Activated naive CD8-positive, alpha-beta T cell treated with anti-CD3 and anti-CD28 coated beads, Interleukin-2, amount 50 U/mL, for 24 hours (primary cell): ENCODE data around the gene RNF32.

Experiments used
- ATAC-seq: fragments of 150-1000 bp; cut with Tn5 transposase; one replicate; pipeline ENCODE4 v1.10.0; 2021
- DNase-seq: peaks from one replicate; pipeline ENCODE4 v3.0.0; 2021
- H3K27ac Mint-ChIP-seq: one replicate; pipeline ENCODE4 v1.8.0; 2021; ENCODE audit warnings: mild to moderate bottlenecking, mixed read lengths
- H3K27me3 Mint-ChIP-seq: one replicate; pipeline ENCODE4 v1.8.0; 2021; ENCODE audit warnings: mixed read lengths
- H3K36me3 Mint-ChIP-seq: one replicate; pipeline ENCODE4 v1.8.0; 2021; ENCODE audit warnings: low read depth, mixed read lengths
- H3K4me1 Mint-ChIP-seq: one replicate; pipeline ENCODE4 v1.8.0; 2021; ENCODE audit warnings: mixed read lengths
- H3K4me3 Mint-ChIP-seq: one replicate; pipeline ENCODE4 v1.8.0; 2021; ENCODE audit warnings: mild to moderate bottlenecking, moderate library complexity, mixed read lengths
- H3K9me3 Mint-ChIP-seq: one replicate; pipeline ENCODE4 v1.8.0; 2021; ENCODE audit warnings: mixed read lengths

RNF32 gene

DNA sequence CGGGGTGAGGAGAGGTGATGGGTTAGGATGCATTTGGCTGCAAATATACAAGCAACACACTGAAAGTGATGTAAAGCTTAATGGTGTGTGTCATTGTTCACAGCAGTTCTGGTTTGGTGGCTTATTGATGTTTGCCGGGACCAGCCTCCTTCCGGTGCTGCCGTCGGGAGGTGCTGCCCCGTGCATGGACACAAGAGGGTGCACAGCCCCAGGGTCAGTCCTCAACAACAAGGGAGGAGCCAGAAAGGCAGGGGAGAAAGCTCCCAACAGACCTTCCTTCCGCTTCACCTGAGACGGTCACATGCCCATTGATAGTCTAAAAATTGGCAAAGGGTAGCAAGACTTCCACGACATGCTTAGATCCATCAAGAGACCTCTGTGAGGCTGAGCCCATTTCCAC lies 9.5 kb downstream of the RNF32 start:
- peaks cover 8% of the 10 kb centered on the region for H3K9me3 Mint-ChIP-seq
- H3K4me3 Mint-ChIP-seq = no peak overlapping the region
- peaks cover under 1% of the 10 kb centered on the region for H3K4me1 Mint-ChIP-seq
- H3K36me3 Mint-ChIP-seq = no peaks in the 10 kb centered on the region
- DNase-seq (no peak), ATAC-seq (peak; percentile 36)
- peaks cover 58% of the 10 kb centered on the region for H3K27me3 Mint-ChIP-seq
- no peak overlapping the region for H3K27ac Mint-ChIP-seq

DNA sequence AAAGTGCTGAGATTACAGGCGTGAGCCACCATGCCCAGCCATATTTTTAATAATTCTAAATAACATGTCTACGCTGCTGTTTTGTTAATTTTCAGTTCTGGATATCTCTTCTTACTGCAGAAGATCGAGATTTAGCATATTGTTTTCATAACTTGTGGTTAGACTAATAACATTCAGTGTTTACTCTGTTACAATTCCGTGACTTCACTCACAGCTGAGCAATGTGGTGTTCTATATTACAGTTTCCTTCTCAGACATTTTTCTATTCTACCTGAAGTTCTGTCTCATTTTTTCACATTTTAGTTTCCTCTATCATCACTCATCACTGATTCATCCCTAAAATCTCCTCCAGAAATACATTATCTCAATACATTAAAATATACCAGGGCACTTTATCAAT lies 10.9 kb downstream of the RNF32 start:
- Mint-ChIP-seq H3K27me3 (peaks cover 50% of the 10 kb centered on the region), H3K4me3 (no peak overlapping the region), H3K9me3 (peaks cover 8% of the 10 kb centered on the region), H3K27ac (no peak overlapping the region), H3K36me3 (no peaks in the 10 kb centered on the region), H3K4me1 (peaks cover 6% of the 10 kb centered on the region)
- DNase-seq (no peak), ATAC-seq (no peak)

DNA sequence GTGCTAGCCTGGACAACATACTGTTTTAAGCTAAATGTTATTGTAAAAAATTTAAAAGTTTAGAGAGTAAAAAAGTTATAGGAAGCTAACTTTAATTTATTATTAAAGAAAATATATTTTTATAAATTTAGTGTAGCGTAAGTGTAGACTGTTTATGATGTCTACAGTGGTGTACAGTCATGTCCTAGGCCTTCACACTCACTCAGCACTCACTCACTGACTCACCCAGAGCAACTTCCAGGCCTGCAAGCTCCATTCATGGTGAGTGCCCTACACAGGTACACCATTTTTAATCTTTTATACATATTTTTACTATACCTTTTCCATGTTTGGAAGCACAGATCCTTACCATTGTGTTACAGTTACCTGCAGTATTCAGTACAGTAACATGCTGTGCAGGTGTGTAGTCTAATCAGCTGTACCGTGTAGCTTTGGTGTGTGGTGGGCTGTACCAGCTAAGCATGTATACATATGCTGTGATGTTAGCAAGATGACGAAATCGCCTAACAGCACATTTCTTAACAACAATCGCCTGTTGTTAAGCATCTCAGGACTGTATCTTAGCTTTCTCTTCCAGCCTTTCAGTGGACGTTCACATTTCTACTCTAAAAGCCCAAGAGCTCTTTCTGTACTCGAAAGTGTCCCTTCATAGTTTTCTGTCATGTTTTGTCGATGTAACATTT lies 12.5 kb downstream of the RNF32 start:
- H3K4me1 Mint-ChIP-seq = peaks cover 6% of the 10 kb centered on the region
- DNase-seq = no peak
- H3K27me3 Mint-ChIP-seq = peaks cover 40% of the 10 kb centered on the region
- H3K4me3 Mint-ChIP-seq = no peak overlapping the region
- H3K9me3 Mint-ChIP-seq = peaks cover under 1% of the 10 kb centered on the region
- ATAC-seq = no peak
- no peaks in the 10 kb centered on the region for H3K36me3 Mint-ChIP-seq
- no peak overlapping the region for H3K27ac Mint-ChIP-seq

DNA sequence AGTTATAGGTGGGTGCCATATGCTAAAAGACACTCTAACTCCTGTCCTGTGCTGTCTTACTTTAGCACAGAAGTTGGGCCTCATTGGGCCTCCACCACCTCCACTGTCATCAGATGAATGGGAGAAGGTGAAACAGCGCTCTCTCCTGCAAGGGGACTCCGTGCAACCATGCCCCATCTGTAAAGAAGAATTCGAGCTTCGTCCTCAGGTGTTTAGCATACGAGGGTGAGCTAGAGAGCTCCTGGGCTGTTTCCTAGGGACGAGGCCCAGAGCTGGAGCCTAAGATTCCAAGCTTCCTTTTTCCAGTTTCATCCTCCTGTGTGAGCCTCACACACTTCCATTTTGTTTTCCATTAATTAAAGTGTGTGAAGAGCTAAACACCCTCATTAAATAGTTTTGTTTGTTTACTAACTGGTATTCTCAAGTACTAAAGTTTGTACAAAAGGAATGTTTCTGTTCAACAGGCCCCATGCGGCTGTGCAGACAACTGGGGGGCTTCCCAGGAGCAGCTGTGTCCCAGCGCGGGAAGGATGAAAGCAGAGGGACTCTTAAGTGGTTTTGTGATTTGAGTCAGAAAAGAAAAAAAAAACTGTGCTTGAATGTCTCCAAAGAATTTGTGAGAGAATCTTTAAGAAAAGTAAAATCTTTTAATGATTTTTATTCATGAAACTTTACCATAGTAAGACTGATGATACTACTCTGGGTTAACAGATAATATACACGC lies 14.1 kb downstream of the RNF32 start:
- H3K27me3 Mint-ChIP-seq = peaks cover 23% of the 10 kb centered on the region

DNA sequence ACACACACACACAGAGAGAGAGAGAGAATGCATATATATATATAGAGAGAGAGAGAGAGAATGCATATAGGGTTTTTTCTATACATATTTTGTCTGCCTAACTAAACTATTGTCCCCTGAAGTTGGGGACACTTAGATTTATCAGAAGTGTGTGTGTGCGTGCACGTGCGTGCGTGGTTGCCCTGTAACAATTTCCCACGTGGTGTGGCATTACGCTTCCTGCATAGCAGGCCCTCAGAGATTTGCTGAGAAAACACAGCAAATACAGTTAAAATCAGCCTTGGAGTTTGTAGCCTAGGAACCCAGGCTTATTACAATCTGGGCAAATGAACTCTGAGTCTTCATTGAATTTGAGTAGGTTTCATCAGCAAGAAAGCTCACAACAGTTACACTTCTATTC lies 14.7 kb downstream of the RNF32 start:
- Mint-ChIP-seq H3K27me3 (peaks cover 19% of the 10 kb centered on the region), H3K27ac (no peak overlapping the region), H3K4me1 (peaks cover 6% of the 10 kb centered on the region), H3K9me3 (no peaks in the 10 kb centered on the region), H3K4me3 (no peak overlapping the region), H3K36me3 (no peaks in the 10 kb centered on the region)
- DNase-seq (no peak), ATAC-seq (no peak)

More for the DNA sequence above, 14.1 kb downstream of the RNF32 start:
- ATAC-seq (no peak), DNase-seq (no peak)
- H3K4me1 Mint-ChIP-seq = peaks cover 6% of the 10 kb centered on the region
- H3K27ac Mint-ChIP-seq = no peak overlapping the region
- no peaks in the 10 kb centered on the region for H3K36me3 Mint-ChIP-seq
- H3K4me3 Mint-ChIP-seq = no peak overlapping the region
- no peaks in the 10 kb centered on the region for H3K9me3 Mint-ChIP-seq

DNA sequence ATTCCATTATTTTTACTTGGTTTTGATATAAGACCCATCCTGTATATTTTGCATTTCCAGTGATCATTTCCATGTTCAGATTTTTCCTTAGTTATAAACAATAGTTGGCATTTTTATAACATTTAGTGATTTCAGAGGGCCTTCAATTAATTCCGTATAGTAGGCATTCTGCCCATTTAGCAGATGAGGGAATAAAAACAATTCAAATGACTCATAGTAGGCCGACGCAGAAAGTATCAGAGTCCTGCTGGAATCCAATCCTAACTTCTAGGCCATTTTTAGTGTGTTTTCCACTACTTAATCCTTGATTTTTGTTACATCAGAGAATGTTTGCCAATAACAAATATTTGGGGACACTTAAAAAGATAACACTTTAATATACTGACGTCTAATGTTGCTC lies 15.4 kb downstream of the RNF32 start:
- no peak for DNase-seq
- no peaks in the 10 kb centered on the region for H3K36me3 Mint-ChIP-seq
- no peak overlapping the region for H3K4me3 Mint-ChIP-seq
- H3K9me3 Mint-ChIP-seq = no peaks in the 10 kb centered on the region
- no peak overlapping the region for H3K27ac Mint-ChIP-seq
- peaks cover 6% of the 10 kb centered on the region for H3K4me1 Mint-ChIP-seq
- H3K27me3 Mint-ChIP-seq = peaks cover 14% of the 10 kb centered on the region
- no peak for ATAC-seq

DNA sequence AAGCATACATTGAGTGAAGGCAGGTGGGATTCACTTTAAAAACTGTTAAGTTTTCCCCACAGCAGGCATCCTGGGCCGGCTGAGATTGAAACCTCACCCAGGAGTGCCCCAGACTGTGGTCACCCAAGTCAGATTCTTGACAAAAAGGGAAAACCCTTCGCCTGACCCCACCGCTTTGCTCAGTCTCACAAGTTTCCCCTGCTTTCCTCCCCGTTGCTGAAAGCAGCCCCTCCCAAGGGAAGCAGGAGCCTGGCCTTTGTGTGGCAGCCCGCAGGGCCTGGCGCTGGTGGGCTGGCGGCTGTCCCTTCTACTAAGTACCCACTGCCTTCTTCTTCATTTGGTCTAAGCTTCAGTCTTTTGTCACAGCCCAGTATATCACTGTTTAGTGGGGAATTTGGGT lies 16.0 kb downstream of the RNF32 start:
- Mint-ChIP-seq H3K4me3 (no peak overlapping the region), H3K9me3 (no peaks in the 10 kb centered on the region), H3K27ac (no peak overlapping the region), H3K36me3 (no peaks in the 10 kb centered on the region), H3K4me1 (peaks cover 6% of the 10 kb centered on the region), H3K27me3 (peaks cover 11% of the 10 kb centered on the region)
- ATAC-seq = no peak
- no peak for DNase-seq

DNA sequence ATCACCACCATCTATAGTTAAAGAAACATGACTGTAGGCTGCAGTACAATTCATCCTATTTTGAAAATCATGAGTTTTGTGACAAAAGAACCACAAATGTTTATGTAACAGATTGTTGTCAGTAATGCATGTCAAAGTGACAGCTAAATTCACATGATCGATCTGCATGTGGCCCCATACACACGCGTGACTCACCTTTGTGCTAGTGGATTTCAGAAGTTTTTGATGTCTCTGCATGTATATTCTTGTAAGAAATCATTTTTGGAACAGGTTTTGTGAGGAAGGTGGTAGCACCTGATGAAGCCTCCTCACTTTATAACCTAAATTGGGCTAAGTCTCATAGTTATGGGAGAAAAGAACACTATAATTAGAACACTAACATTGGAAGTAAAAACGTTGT lies 17.1 kb downstream of the RNF32 start:
- Mint-ChIP-seq H3K27ac (no peak overlapping the region), H3K36me3 (no peaks in the 10 kb centered on the region), H3K4me1 (peaks cover 6% of the 10 kb centered on the region), H3K9me3 (no peaks in the 10 kb centered on the region), H3K27me3 (peaks cover 4% of the 10 kb centered on the region), H3K4me3 (no peak overlapping the region)
- ATAC-seq = no peak
- no peak for DNase-seq

DNA sequence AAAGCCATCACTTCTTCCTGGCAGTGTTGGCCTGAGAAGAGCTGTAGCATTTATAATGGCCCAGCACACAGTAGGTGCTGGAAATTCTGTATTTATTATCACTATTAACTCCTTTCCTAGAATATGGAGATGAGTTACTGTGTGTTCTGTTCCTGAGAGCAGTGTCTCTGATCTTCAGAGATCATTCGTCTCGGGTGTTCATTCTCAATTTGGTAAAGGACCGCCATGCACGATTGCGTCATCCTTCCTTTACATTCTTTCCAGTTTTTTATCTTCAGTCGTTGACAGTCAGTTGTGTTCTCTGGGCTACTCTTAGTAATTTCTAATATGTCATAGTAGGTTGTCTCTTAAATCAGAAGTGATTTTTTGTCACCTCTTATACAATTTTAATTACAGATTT lies 18.6 kb downstream of the RNF32 start:
- DNase-seq (no peak), ATAC-seq (no peak)
- Mint-ChIP-seq H3K4me1 (peaks cover 6% of the 10 kb centered on the region), H3K36me3 (no peaks in the 10 kb centered on the region), H3K4me3 (no peak overlapping the region), H3K27ac (no peak overlapping the region), H3K27me3 (peaks cover 4% of the 10 kb centered on the region), H3K9me3 (no peaks in the 10 kb centered on the region)

DNA sequence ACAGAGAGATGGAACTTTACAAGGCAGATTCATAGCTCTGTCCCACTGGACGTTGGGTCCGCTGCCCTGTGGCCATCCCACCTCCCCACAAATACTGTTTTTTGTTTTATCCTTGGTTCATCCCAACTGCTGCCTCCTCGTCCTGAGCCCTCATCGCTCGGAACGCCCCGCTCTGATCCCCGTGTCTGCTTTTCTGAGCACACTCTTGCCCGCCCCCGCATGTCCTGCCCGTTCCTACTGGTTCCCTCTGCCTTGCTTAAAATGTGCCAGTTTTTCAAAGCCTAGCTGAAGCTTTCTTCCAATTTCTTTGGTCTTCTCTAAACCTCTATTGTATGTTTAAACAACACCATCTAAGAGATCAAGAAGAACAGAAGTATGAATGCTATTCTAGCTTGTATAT lies 19.4 kb downstream of the RNF32 start:
- Mint-ChIP-seq H3K4me3 (no peak overlapping the region), H3K27ac (no peak overlapping the region), H3K36me3 (no peaks in the 10 kb centered on the region), H3K4me1 (peaks cover 6% of the 10 kb centered on the region), H3K27me3 (peaks cover 4% of the 10 kb centered on the region), H3K9me3 (no peaks in the 10 kb centered on the region)
- no peak for DNase-seq
- ATAC-seq = no peak

DNA sequence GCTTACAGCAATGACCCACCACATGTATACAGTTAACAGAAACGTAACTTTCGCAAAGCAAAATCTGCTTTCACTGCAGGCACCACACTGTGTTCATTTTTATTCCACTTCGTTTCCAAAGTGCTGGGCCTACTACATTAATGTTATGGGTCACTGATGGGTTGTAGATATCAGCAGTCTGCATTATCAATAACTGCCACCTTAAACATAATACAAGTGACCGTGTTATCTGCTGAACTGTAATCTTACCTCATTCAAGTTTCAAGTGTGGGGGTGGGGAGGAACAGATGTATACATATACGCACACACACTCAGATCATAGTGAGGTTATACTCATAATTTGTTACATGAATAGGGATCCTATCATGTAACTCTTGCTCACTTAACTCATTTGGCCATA lies 21.1 kb downstream of the RNF32 start:
- Mint-ChIP-seq H3K36me3 (no peaks in the 10 kb centered on the region), H3K27me3 (peaks cover 2% of the 10 kb centered on the region), H3K9me3 (no peaks in the 10 kb centered on the region), H3K4me3 (no peak overlapping the region), H3K4me1 (peaks cover 2% of the 10 kb centered on the region), H3K27ac (no peak overlapping the region)
- ATAC-seq (no peak), DNase-seq (no peak)

DNA sequence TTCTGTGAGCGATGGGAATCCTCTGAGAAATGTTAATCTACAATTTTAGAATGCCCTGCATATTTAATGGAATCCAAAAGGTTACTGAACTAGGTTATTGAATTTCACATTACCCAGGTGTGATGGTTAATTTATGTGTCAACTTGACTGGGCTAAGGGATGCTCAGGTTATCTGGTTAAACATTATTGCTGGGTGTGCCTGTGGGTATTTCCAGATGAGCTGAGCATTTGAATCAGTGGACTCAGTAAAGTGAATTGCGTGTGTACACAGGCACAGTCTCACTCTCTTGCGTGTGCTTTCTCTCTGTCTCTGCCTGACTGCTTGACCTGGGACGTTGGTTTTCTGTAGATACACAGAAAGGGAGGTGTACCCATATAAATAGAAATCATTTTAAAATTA lies 21.7 kb downstream of the RNF32 start:
- Mint-ChIP-seq H3K4me1 (peaks cover 3% of the 10 kb centered on the region), H3K27ac (no peak overlapping the region), H3K36me3 (no peaks in the 10 kb centered on the region), H3K4me3 (no peak overlapping the region), H3K27me3 (peaks cover 2% of the 10 kb centered on the region), H3K9me3 (no peaks in the 10 kb centered on the region)
- ATAC-seq = no peak
- no peak for DNase-seq

DNA sequence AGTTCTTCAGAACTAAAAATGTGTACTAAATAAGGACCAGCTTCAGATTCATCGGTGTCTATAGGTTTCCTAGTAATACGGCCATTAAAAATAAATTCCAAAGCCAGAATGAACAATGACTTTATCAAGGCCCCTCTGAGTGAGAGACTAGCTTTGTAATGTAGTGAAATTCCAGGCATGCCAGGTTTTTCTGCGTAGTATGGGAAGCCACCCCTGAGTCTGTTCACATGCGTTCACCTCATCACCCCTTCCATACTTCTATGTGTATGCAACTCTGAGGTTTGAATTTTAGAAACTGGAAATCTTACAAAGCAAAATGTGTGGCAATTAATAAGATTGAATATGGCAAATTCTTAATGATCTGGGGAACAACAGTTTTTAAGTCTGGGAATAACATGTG lies 24.5 kb downstream of the RNF32 start:
- ATAC-seq (no peak), DNase-seq (no peak)
- Mint-ChIP-seq H3K36me3 (peaks cover 3% of the 10 kb centered on the region), H3K4me3 (no peak overlapping the region), H3K4me1 (peaks cover 3% of the 10 kb centered on the region), H3K27me3 (peaks cover under 1% of the 10 kb centered on the region), H3K9me3 (no peaks in the 10 kb centered on the region), H3K27ac (no peak overlapping the region)

DNA sequence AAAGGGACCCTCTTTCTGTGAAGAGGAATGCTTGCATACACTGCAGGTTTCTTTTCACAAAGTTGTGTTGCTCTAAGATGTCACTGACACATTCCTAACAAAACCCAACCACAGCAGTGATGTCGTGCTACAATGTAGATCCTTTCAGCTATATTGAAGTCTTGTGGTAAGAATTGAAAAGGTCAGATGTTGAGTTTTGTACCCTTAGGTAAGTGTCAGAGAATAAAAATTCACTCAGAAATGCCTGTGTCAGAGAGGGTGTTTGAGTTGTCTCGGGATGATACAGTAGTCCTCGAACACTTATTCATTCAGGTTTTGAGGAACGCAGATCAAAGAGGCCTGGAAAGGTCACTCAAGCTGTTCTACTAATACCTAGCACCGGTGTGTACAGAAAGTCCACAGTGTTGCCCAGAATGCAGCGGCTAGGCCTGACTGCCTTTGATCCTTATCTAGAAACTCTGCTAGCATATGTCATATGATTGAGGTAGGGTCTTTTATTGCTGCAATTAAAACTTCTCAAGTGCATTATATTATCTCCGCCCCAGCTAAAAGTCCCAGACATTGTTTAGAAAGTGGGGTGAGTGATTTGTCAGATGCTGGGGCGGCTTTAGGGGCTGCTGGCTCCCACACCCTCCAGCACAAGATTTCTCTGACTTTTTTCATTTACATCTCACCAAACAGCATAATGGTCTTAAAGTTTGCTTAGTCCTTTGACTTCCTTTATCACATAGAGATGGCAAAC lies 26.0 kb downstream of the RNF32 start:
- H3K4me1 Mint-ChIP-seq = peaks cover 3% of the 10 kb centered on the region
- no peaks in the 10 kb centered on the region for H3K9me3 Mint-ChIP-seq
- ATAC-seq = peak; percentile 92
- DNase-seq = no peak
- H3K27me3 Mint-ChIP-seq = no peaks in the 10 kb centered on the region
- H3K36me3 Mint-ChIP-seq = peaks cover 3% of the 10 kb centered on the region
- no peak overlapping the region for H3K4me3 Mint-ChIP-seq
- no peak overlapping the region for H3K27ac Mint-ChIP-seq

DNA sequence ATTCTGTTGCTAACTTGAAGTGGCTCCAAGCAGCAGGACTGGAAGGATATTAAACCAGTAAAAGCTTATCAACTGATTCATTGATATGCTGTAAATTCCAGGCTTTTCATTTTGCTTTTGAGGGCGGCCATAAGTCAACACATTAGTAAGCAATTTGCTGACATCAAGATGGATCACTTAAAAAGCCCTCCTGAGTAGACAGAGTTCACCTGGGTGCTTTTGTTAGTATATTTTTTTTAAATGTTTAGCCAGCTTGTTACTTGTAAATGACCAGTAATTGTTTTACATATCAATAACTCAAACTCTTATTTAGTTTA lies 26.5 kb downstream of the RNF32 start:
- Mint-ChIP-seq H3K36me3 (peaks cover 3% of the 10 kb centered on the region), H3K4me1 (peaks cover 3% of the 10 kb centered on the region), H3K27ac (no peak overlapping the region), H3K4me3 (no peak overlapping the region), H3K9me3 (no peaks in the 10 kb centered on the region), H3K27me3 (no peaks in the 10 kb centered on the region)
- ATAC-seq = no peak
- no peak for DNase-seq
